Keratinocyte (primary cell): ENCODE measurements around the gene FRMD1.

Experiments
- CTCF ChIP-seq, 3 experiments: IDR thresholded peaks in 1 of 3; conservative IDR thresholded peaks in 1 of 3; optimal IDR thresholded peaks in 1 of 3; 2 replicates in 2 of 3; 3 replicates in 1 of 3; pipeline versions ENCODE3 to v1.5.1; 2011; ENCODE audit warnings: low read length in 3 of 3, mild to moderate bottlenecking in 3 of 3, moderate library complexity in 2 of 3, control low read depth in 1 of 3, inconsistent platforms in 1 of 3; ENCODE audit not compliant: insufficient read depth in 2 of 3; ENCODE audit errors: extremely low read depth in 1 of 3
- EZH2 ChIP-seq: IDR thresholded peaks from one replicate; pipeline ENCODE4 v1.6.1; 2012; ENCODE audit warnings: inconsistent platforms, mild to moderate bottlenecking, low read length, moderate library complexity

GRCh38 chr6:168041928-168042327 lies 37.1 kb downstream of the FRMD1 start:
- TF ChIP-seq CTCF (optimal IDR thresholded peaks at IDR 0.05 in 1 of 3, IDR thresholded peaks at IDR 0.05 in 1 of 3, conservative IDR thresholded peaks at IDR 0.05 in 1 of 3; ENCODE audit: extremely low read depth in 1 of 3, insufficient read depth in 2 of 3, low read length in 3 of 3) (no peak), EZH2 (no peak)
